Testis (tissue), 2 donors: ENCODE results near the gene NELL1.

Experiments
- POLR2A ChIP-seq: fragments of 450-650 bp; IDR thresholded peaks from one replicate; pipeline ENCODE4 v1.6.1; 2017; ENCODE audit warnings: antibody characterized with exemption, mild to moderate bottlenecking, moderate library complexity
- TF ChIP-seq, protein P1 (sequence below), 3 experiments: fragments of 450-650 bp in 2 of 3; fragments of 200-600 bp in 1 of 3; sonication (generic) in 1 of 3; IDR thresholded peaks; one replicate each; pipeline ENCODE4 v1.5.1; 2016 to 2019; ENCODE audit warnings: antibody characterized with exemption in 3 of 3, mild to moderate bottlenecking in 2 of 3, moderate library complexity in 1 of 3

GRCh38 chr11:21603886-21604285 is 934.5 kb downstream of the NELL1 start:
- no peak for TF ChIP-seq POLR2A
- TF ChIP-seq, protein P1, sequence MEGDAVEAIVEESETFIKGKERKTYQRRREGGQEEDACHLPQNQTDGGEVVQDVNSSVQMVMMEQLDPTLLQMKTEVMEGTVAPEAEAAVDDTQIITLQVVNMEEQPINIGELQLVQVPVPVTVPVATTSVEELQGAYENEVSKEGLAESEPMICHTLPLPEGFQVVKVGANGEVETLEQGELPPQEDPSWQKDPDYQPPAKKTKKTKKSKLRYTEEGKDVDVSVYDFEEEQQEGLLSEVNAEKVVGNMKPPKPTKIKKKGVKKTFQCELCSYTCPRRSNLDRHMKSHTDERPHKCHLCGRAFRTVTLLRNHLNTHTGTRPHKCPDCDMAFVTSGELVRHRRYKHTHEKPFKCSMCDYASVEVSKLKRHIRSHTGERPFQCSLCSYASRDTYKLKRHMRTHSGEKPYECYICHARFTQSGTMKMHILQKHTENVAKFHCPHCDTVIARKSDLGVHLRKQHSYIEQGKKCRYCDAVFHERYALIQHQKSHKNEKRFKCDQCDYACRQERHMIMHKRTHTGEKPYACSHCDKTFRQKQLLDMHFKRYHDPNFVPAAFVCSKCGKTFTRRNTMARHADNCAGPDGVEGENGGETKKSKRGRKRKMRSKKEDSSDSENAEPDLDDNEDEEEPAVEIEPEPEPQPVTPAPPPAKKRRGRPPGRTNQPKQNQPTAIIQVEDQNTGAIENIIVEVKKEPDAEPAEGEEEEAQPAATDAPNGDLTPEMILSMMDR (IDR thresholded peaks at IDR 0.05), result no peak
